PC-3 (cell line): Measurements from ENCODE around the gene ABHD2.

Experiments used
- CTCF ChIP-seq: fragments of 300-600 bp; sonication (generic); conservative IDR thresholded peaks from 2 replicates; pipeline ENCODE4 v1.5.1; 2017; ENCODE audit warnings: antibody characterized with exemption, low read depth, mild to moderate bottlenecking, low read length
- EZH2 ChIP-seq: fragments of 300-600 bp; sonication (generic); IDR thresholded peaks from one replicate; pipeline ENCODE4 v1.6.1; 2017; ENCODE audit warnings: antibody characterized with exemption, mild to moderate bottlenecking, low read length; ENCODE audit not compliant: unreplicated experiment

- TF ChIP-seq EZH2 (no peak), CTCF (no peak)
These were observed 16.9 kb downstream of the ABHD2 start for GRCh38 chr15:89105147-89105546.
